Measurements from ENCODE around the gene ST3GAL2. TPM values are rescaled to one million over a fixed set of nuclear protein-coding genes. Genes with fewer than 3 reads are reported as not detected.

Gene ST3GAL2
- total RNA-seq, 1 experiment from 2014 or later = 9.7 TPM

DNA sequence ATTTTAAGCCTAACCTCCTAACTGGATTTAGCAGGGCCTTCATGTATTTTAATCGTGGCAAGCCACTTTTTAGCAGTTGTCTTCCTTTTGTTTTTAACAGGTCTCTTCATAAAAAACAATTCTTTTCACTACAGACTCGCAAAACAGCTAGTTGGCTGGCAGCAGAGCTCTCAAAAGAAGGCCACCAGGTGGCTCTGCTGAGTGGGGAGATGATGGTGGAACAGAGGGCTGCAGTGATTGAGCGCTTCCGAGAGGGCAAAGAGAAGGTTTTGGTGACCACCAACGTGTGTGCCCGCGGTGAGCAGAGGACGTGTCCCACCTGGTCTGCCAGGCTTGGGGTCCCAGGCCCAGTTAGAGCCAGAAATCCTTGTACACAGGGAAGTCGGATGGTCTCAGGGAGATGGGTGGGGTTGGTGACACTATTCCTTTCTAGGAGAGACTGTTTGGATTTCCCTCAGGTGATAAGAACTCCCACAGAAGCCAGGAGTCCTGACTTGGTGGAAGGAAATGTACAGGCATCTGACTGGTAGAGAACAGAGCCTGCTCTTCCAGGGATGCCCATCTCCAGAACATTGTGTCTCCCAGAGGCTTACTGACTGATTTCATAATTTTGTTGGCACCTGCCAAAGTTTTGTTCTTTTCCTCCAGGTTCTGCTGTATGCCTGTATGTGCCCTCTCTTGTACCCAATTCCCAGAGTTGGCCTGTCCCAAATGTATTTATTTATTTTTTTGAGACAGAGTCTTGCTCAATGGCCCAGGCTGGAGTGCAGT lies 107.1 kb downstream of the ST3GAL2 start:
- BruUV-seq (replicated peaks) = no TSS peak
- no peak overlapping the region for H3K27ac Mint-ChIP-seq (ENCODE audit: unreplicated experiment)
- TF ChIP-seq, protein P1, sequence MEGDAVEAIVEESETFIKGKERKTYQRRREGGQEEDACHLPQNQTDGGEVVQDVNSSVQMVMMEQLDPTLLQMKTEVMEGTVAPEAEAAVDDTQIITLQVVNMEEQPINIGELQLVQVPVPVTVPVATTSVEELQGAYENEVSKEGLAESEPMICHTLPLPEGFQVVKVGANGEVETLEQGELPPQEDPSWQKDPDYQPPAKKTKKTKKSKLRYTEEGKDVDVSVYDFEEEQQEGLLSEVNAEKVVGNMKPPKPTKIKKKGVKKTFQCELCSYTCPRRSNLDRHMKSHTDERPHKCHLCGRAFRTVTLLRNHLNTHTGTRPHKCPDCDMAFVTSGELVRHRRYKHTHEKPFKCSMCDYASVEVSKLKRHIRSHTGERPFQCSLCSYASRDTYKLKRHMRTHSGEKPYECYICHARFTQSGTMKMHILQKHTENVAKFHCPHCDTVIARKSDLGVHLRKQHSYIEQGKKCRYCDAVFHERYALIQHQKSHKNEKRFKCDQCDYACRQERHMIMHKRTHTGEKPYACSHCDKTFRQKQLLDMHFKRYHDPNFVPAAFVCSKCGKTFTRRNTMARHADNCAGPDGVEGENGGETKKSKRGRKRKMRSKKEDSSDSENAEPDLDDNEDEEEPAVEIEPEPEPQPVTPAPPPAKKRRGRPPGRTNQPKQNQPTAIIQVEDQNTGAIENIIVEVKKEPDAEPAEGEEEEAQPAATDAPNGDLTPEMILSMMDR (IDR thresholded peaks at IDR 0.05; ENCODE audit: unreplicated experiment) = peak; percentile 67
- no peak overlapping the region for H3K4me3 Mint-ChIP-seq (ENCODE audit: low read depth, unreplicated experiment)
- no peaks in the 10 kb centered on the region for H3K4me1 Mint-ChIP-seq (ENCODE audit: low read depth, unreplicated experiment)
- DNase-seq = peak; percentile 26
- no peaks in the 10 kb centered on the region for H3K9me3 Mint-ChIP-seq (ENCODE audit: low read depth, unreplicated experiment)
- intact Hi-C loops (cut with micrococcal nuclease; ENCODE audit: unreplicated experiment) = no loop called here
- CTCF ChIA-PET = interaction anchor here (1.2 kb wide), 1 partner anchor 15 kb away, joined by 3 read pairs; the partner anchor contains the start of gene DDX19A
- H3K36me3 Mint-ChIP-seq (ENCODE audit: insufficient read depth, unreplicated experiment) = peaks cover 47% of the 10 kb centered on the region
- no peaks in the 10 kb centered on the region for H3K27me3 Mint-ChIP-seq (ENCODE audit: unreplicated experiment)

DNA sequence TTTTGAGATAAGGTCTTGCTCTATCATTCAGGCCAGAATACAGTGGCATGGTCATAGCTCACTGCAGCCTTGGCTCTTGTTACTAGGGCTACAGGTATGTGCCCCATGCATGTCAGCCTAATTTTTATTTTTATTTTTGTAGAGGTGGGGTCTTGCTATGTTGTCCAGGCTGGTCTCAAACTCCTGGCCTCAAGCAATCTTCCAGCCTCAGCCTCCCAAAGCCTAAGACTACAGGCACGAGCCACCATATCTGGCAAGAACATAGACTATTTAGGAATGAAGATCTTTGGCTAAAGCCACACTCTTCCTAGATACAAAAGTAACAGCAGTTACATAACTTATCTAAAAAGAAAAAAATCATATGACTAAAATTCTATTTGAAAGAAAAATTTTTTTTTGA lies 107.8 kb downstream of the ST3GAL2 start:
- no peaks in the 10 kb centered on the region for H3K27me3 Mint-ChIP-seq (ENCODE audit: unreplicated experiment)
- no peaks in the 10 kb centered on the region for H3K4me1 Mint-ChIP-seq (ENCODE audit: low read depth, unreplicated experiment)
- H3K36me3 Mint-ChIP-seq (ENCODE audit: insufficient read depth, unreplicated experiment) = peaks cover 40% of the 10 kb centered on the region
- no peak for DNase-seq
- no peak overlapping the region for H3K4me3 Mint-ChIP-seq (ENCODE audit: low read depth, unreplicated experiment)
- no peak overlapping the region for H3K27ac Mint-ChIP-seq (ENCODE audit: unreplicated experiment)
- TF ChIP-seq, protein P1 (IDR thresholded peaks at IDR 0.05; ENCODE audit: unreplicated experiment) = no peak
- BruUV-seq (replicated peaks) = no TSS peak
- intact Hi-C loops (cut with micrococcal nuclease; ENCODE audit: unreplicated experiment) = no loop called here
- no peaks in the 10 kb centered on the region for H3K9me3 Mint-ChIP-seq (ENCODE audit: low read depth, unreplicated experiment)
- CTCF ChIA-PET = no interaction called here

Other genes with a start within 250 kb of the ST3GAL2 start
- gene EXOSC6, start 187.2 kb downstream of the ST3GAL2 start, total RNA-seq (2022) = 32.3 and 33.2 TPM in 2 replicates
- gene AARS1, start 149.6 kb downstream of the ST3GAL2 start, total RNA-seq (2022) = 241 and 261 TPM in 2 replicates
- 44.6 and 45.2 TPM in 2 replicates for gene DDX19B, start 139.9 kb downstream of the ST3GAL2 start, total RNA-seq (2022)
- 50.9 and 59.8 TPM in 2 replicates for gene DDX19A, start 92.2 kb downstream of the ST3GAL2 start, total RNA-seq (2022)
- gene FCSK, start 15.5 kb upstream of the ST3GAL2 start, total RNA-seq (2022) = 27.6 and 29.1 TPM in 2 replicates
- 88.6 and 97.8 TPM in 2 replicates for gene COG4, start 84.5 kb upstream of the ST3GAL2 start, total RNA-seq (2022)
- 449 and 463 TPM in 2 replicates for gene SF3B3, start 84.7 kb upstream of the ST3GAL2 start, total RNA-seq (2022)
- gene IL34, start 207.5 kb upstream of the ST3GAL2 start, total RNA-seq (2022) = 0.35 and 0.39 TPM in 2 replicates
- gene MTSS2, start 247.0 kb upstream of the ST3GAL2 start, total RNA-seq (2022) = 27.1 and 28.3 TPM in 2 replicates